ENCODE measurements around the gene PRDM12. TPM values are rescaled to one million over a fixed set of nuclear protein-coding genes. Genes with fewer than 3 reads are reported as not detected.

PRDM12 gene
- total RNA-seq, 1 donor from 2014 or later = not detected

GRCh38 chr9:130666393-130667119 lies 2.2 kb downstream of the PRDM12 start:
- ATAC-seq (ENCODE audit: low read depth) (no peak), DNase-seq (no peak)
- H3K9me3 Mint-ChIP-seq = no peaks in the 10 kb centered on the region
- no peak for TF ChIP-seq CTCF (IDR thresholded peaks at IDR 0.05)
- H3K27me3 Mint-ChIP-seq = peaks cover 53% of the 10 kb centered on the region
- H3K4me1 Mint-ChIP-seq = peaks cover 34% of the 10 kb centered on the region
- no peaks in the 10 kb centered on the region for H3K36me3 Mint-ChIP-seq (ENCODE audit: low read depth)
- ChIA-PET POLR2A (no interaction called here), CTCF (interaction anchor here (2.4 kb wide), 1 partner anchor 15 kb away, joined by 6 read pairs; no protein-coding TSS in a partner anchor)
- intact Hi-C loops (cut with micrococcal nuclease) = loop anchor here (10.0 kb wide), 1 partner anchor 1928 kb away; no protein-coding TSS in a partner anchor
- H3K4me3 Mint-ChIP-seq = no peak overlapping the region
- no peak overlapping the region for H3K27ac Mint-ChIP-seq

GRCh38 chr9:130667120-130667435 lies 2.7 kb downstream of the PRDM12 start:
- Mint-ChIP-seq H3K9me3 (no peaks in the 10 kb centered on the region), H3K27me3 (peaks cover 47% of the 10 kb centered on the region), H3K36me3 (ENCODE audit: low read depth) (no peaks in the 10 kb centered on the region), H3K4me1 (peaks cover 29% of the 10 kb centered on the region), H3K27ac (no peak overlapping the region), H3K4me3 (no peak overlapping the region)
- ATAC-seq (ENCODE audit: low read depth) (no peak), DNase-seq (no peak)
- ChIA-PET CTCF (no interaction called here), POLR2A (no interaction called here)
- TF ChIP-seq CTCF (IDR thresholded peaks at IDR 0.05) = no peak
- intact Hi-C loops (cut with micrococcal nuclease) = loop anchor here (10.0 kb wide), 1 partner anchor 1928 kb away; no protein-coding TSS in a partner anchor

- Mint-ChIP-seq H3K4me3 (no peak overlapping the region), H3K36me3 (ENCODE audit: low read depth) (no peaks in the 10 kb centered on the region), H3K27me3 (peaks cover 39% of the 10 kb centered on the region), H3K9me3 (no peaks in the 10 kb centered on the region), H3K27ac (no peak overlapping the region), H3K4me1 (peaks cover 22% of the 10 kb centered on the region)
- intact Hi-C loops (cut with micrococcal nuclease) = loop anchor here (10.0 kb wide), 1 partner anchor 1927 kb away; no protein-coding TSS in a partner anchor
- ChIA-PET CTCF (no interaction called here), POLR2A (no interaction called here)
- TF ChIP-seq CTCF (IDR thresholded peaks at IDR 0.05) = no peak
- ATAC-seq (ENCODE audit: low read depth) = no peak
- no peak for DNase-seq
Observed at GRCh38 chr9:130668196-130668595, 3.8 kb downstream of the PRDM12 start.

GRCh38 chr9:130668659-130669058 lies 4.3 kb downstream of the PRDM12 start:
- intact Hi-C loops (cut with micrococcal nuclease) = loop anchor here (10.0 kb wide), 1 partner anchor 1926 kb away; no protein-coding TSS in a partner anchor
- POLR2A ChIA-PET = no interaction called here
- ATAC-seq (ENCODE audit: low read depth) = no peak
- Mint-ChIP-seq H3K27ac (no peak overlapping the region), H3K9me3 (no peaks in the 10 kb centered on the region), H3K4me1 (peaks cover 20% of the 10 kb centered on the region), H3K36me3 (ENCODE audit: low read depth) (no peaks in the 10 kb centered on the region), H3K27me3 (peaks cover 37% of the 10 kb centered on the region), H3K4me3 (no peak overlapping the region)
- DNase-seq = no peak
- CTCF ChIA-PET = no interaction called here
- no peak for TF ChIP-seq CTCF (IDR thresholded peaks at IDR 0.05)

GRCh38 chr9:130669965-130670364 lies 5.6 kb downstream of the PRDM12 start:
- no peak for ATAC-seq (ENCODE audit: low read depth)
- DNase-seq = no peak
- no peak overlapping the region for H3K4me3 Mint-ChIP-seq
- H3K36me3 Mint-ChIP-seq (ENCODE audit: low read depth) = no peaks in the 10 kb centered on the region
- no peak overlapping the region for H3K27ac Mint-ChIP-seq
- ChIA-PET POLR2A (interaction anchor here (0.8 kb wide), 1 partner anchor 1149 kb away, joined by 7 read pairs; no protein-coding TSS in a partner anchor), CTCF (no interaction called here)
- no peaks in the 10 kb centered on the region for H3K9me3 Mint-ChIP-seq
- TF ChIP-seq CTCF (IDR thresholded peaks at IDR 0.05) = no peak
- peaks cover 30% of the 10 kb centered on the region for H3K27me3 Mint-ChIP-seq
- peaks cover 11% of the 10 kb centered on the region for H3K4me1 Mint-ChIP-seq
- intact Hi-C loops (cut with micrococcal nuclease) = loop anchor here (10.0 kb wide), 1 partner anchor 1925 kb away; no protein-coding TSS in a partner anchor
